Measurements from ENCODE around the gene FTSJ3.
"Not testable (repeated sequence)": the region's sequence is repeated elsewhere in the genome, so short reads cannot be mapped to it uniquely, and the experiment has no call there.

The FTSJ3 gene

GRCh38 chr17:63830278-63830677 is 2.8 kb upstream of the FTSJ3 start:
- no peak for DNase-seq (ENCODE audit: low read depth, low spot score)

- no peak for DNase-seq (ENCODE audit: low read depth, low spot score)
Observed at GRCh38 chr17:63828936-63829335, 1.5 kb upstream of the FTSJ3 start.

GRCh38 chr17:63827801-63828221 is 348 bp upstream of the FTSJ3 start:
- DNase-seq (ENCODE audit: low read depth, low spot score) = no peak

DNA sequence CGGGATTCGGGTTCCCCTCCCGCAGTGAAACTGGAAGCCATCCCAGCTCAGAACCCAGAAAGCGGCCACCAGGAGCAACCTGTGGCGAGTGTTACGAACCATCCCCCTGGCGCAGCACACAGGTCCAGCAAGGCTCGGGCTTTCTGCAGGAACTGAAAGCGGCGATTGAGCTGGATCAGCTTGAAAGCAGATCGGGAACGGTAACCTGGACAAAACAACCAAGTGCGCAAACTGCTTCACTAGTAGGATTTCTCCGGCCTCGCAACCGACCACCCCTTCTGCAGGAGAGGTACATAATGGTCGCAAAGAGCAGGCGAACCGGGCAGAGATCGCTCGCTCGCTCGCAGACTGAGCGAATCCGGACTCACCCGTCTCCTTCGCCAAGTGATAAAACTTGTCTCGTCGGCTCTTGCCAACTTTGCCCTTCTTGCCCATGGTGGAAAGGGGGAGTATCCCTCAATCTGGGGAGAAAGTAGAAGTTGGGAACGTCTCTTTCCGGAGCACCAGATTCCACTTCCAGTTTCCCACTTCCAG is 928 bp downstream of the FTSJ3 start:
- DNase-seq (ENCODE audit: low read depth, low spot score) = no peak

DNA sequence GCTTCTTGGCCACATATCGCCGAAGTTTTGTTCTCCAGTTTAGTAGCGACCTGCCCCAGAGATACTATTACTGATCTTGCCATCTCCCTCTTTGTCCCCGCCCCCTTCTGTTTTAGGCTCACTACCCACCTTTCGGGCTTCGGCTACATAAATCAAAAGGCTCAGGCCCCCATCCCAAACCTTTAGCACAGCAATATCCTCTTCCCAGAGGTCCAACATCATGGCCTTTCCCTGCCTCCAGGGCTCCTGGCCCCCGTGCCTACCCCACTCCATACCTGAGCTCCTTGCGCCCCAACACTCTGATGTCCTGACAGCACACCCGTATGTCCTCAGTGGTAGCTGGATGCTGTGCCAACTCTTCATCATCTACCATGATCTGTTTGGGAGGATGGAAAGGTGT is 3.1 kb downstream of the FTSJ3 start:
- DNase-seq (ENCODE audit: low read depth, low spot score) = no peak

GRCh38 chr17:63823659-63824331 is 3.7 kb downstream of the FTSJ3 start:
- DNase-seq (ENCODE audit: low read depth, low spot score) = no peak

DNA sequence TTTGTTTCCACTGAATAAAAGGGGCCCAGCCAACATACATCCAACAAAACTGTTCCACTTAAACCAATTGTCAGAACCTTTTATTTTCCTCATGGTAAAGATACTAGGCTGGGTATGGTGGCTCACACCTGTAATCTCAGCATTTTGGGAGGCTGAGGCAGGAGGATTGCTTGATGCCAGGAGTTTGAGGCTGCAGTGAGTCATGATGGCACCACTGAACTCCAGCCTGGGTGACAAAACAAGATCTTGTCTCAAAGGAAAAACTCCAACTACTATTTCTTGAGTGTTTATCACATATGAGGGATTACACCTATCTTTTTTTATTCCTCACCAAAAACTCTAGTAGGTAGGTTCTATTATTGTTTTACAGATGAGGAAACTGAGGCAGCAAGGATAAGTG is 4.9 kb downstream of the FTSJ3 start:
- no peak for DNase-seq (ENCODE audit: low read depth, low spot score)

DNA sequence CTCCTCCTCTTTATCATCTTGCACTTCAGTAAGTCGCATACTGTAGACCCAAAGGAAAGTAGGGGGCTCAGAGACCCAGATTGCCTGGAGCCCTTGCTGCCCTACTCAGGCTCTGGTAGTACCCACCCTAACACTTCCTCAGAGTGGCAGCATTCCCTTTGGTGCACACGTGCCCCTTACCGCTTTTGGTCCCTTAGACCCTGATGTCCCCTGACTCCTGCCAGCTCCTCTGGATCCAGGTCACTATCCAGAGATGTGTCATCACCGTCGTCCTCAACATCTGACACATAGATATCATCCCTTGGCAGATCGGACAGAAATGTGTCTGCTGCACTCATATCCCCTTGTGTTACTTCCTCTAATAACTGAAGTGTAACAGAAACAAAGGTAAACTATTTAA is 5.7 kb downstream of the FTSJ3 start:
- no peak for DNase-seq (ENCODE audit: low read depth, low spot score)

- no peak for DNase-seq (ENCODE audit: low read depth, low spot score)
Observed at GRCh38 chr17:63820963-63821561, 6.4 kb downstream of the FTSJ3 start.

DNA sequence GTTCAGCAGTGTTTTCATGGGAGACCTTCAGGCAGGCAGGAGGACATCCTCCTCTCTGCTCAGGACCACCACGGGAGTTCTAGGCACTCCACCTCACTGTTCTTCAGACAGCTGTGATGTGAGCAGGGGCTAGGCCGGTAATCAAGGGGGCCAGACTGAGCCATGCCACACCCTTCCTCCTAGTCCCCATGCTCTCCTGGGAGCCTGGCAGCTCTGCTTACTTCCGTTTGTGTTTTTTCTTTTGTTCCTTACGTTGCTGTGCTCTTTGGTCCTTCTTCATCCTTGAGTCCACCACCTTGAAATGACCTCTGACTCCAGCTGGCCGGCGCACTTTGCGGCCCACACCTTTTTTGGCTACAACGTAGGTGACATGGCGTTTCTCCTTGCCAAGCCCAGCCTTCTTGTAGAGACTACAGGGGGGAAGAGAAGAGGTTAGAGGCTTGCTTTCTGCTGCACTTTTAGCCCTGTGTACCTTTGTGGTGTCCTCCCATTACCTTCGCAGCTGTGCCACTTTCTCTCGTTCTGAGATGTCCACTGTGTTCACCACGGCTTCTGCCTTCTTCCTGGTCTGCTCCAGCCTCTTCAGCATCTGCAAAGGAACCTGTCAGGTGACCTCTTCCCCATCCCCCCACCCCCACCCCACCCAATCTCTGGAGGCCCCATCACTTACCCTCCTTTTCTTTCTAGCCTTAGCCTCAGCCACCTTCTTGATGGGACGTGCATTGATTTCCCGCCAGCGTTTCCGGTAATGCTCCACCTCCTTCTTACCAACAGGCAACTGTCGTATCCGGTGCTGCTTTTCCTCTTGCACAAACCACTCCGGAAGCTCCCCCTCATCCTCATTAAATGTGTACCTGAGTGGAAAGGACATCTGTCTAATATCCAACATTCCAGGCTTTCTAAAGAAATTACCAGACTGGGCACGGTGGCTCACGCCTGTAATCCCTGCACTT is 7.6 kb downstream of the FTSJ3 start:
- no peak for DNase-seq (ENCODE audit: low read depth, low spot score)

DNA sequence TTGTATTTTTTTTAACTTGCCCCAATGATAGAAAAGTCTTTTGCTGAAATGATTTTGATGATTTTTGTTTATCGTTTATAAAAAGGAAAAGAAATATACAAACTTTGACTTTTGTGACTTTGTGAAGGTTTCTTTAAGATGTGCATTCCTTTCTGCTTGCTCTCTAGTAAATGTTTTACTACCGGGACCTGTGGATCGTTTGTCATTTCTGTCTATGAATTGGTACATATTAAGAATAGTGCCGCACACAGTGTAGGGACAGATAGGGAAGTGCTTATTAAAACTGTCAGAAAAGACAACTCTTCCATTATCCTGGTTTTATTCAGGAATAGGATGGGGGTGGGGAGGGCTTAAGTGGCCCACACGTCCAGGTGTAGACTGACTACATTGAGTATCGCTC is 8.3 kb downstream of the FTSJ3 start:
- no peak for DNase-seq (ENCODE audit: low read depth, low spot score)

DNA sequence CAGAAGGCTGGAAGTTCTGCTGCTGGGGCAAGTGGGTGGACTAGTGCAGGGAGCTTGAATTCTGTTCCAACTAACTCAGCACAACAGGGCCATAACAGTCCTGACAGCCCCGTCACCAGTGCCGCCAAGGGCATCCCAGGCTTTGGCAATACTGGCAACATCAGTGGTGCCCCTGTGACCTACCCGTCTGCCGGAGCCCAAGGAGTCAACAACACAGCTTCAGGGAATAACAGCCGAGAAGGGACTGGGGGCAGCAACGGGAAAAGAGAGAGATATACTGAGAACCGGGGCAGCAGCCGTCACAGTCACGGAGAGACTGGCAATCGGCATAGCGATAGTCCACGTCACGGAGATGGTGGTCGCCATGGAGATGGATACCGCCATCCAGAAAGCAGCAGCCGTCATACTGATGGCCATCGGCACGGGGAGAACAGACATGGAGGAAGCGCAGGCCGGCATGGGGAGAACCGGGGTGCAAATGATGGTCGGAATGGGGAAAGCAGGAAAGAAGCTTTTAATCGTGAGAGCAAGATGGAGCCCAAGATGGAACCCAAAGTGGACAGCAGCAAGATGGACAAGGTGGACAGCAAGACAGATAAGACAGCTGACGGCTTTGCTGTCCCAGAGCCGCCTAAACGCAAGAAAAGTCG is 9.6 kb downstream of the FTSJ3 start:
- no peak for DNase-seq (ENCODE audit: low read depth, low spot score)

DNA sequence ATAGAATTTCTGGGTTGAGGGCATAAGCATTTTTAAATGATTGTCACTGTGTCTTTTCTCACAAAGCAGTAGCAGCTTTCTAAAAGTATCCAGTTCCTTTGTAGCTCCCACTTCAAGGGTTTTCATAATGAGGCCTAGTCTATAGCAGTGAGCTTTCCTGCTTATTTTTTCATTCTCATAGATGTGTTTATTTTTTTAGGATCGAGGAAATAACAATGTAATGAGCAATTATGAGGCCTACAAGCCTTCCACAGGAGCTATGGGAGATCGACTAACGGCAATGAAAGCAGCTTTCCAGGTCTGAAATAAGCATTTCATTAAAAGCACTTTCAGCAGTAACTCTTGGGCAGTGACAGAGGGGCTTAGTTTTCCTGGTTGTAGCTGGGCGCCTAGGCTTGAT is 10.8 kb downstream of the FTSJ3 start:
- no peak for DNase-seq (ENCODE audit: low read depth, low spot score)

DNA sequence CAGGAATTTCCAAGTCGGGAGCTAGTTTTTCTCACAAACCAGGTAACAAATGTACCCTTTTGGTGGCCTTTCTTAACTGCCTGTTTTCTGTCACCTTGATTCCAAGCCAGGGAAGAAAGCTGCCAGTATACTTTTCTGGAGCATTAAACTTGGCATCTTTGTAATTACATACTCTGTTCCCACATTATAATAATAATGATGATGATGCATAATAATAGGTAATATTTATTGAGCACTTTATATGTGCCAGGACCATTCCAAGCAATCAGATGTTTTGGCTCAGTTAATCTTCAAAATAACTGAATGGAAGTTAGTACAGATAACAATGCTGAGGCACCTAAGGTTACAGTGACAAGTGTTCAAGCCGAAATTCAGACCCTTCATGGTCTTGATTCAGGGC is 11.3 kb downstream of the FTSJ3 start:
- DNase-seq (ENCODE audit: low read depth, low spot score) = no peak

- DNase-seq (ENCODE audit: low read depth, low spot score) = no peak
Observed at GRCh38 chr17:63809970-63810369, 17.5 kb downstream of the FTSJ3 start.

- no peak for DNase-seq (ENCODE audit: low read depth, low spot score)
Observed at GRCh38 chr17:63805591-63805990, 21.9 kb downstream of the FTSJ3 start.

- no peak for DNase-seq (ENCODE audit: low read depth, low spot score)
Observed at GRCh38 chr17:63804328-63804727, 23.1 kb downstream of the FTSJ3 start.

GRCh38 chr17:63800783-63801182 is 26.7 kb downstream of the FTSJ3 start:
- no peak for DNase-seq (ENCODE audit: low read depth, low spot score)

GRCh38 chr17:63798572-63799106 is 28.8 kb downstream of the FTSJ3 start:
- DNase-seq (ENCODE audit: low read depth, low spot score) = no peak

- DNase-seq (ENCODE audit: low read depth, low spot score) = not testable (repeated sequence)
Observed at GRCh38 chr17:63796375-63796774, 31.1 kb downstream of the FTSJ3 start.

DNA sequence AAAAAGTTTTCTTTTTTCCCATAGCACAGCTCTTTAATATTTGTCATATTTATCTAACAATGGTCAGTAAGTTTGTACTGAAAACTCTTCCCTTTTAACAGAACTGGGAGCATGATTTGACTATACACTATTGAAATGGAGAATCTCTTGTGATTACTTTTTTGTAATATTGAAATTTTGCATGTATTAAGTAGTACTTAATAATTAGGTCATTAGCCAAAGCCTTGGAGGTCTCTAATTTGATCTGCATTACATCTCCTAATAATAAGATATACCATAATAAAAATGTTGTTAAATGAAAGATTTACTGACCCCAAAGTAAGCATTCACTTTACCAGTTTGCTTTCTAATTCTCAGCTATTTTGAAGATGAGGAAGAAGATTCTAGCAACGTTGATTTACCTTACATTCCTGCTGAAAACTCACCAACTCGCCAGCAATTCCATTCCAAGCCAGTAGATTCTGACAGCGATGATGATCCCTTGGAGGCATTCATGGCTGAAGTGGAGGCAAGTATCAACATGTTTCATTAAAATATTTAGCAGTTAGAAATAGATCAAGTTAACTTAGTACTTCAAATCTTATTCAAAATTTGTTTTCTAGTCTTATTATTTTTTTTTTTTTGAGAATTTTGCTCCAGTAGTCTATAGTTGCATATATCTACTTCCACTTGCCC is 35.3 kb downstream of the FTSJ3 start:
- no peak for DNase-seq (ENCODE audit: low read depth, low spot score)

Data from brain pericyte (primary cell).